HG02840 (cell line): Measurements from ENCODE around the gene TJP2.

Experiments
- ATAC-seq: cut with Tn5 transposase; IDR thresholded peaks from one replicate; pipeline ENCODE4 v1.9.1; 2021; ENCODE audit warnings: mild to moderate bottlenecking, moderate library complexity, moderate number of reproducible peaks; ENCODE audit not compliant: unreplicated experiment, low FRiP score

The TJP2 gene

DNA sequence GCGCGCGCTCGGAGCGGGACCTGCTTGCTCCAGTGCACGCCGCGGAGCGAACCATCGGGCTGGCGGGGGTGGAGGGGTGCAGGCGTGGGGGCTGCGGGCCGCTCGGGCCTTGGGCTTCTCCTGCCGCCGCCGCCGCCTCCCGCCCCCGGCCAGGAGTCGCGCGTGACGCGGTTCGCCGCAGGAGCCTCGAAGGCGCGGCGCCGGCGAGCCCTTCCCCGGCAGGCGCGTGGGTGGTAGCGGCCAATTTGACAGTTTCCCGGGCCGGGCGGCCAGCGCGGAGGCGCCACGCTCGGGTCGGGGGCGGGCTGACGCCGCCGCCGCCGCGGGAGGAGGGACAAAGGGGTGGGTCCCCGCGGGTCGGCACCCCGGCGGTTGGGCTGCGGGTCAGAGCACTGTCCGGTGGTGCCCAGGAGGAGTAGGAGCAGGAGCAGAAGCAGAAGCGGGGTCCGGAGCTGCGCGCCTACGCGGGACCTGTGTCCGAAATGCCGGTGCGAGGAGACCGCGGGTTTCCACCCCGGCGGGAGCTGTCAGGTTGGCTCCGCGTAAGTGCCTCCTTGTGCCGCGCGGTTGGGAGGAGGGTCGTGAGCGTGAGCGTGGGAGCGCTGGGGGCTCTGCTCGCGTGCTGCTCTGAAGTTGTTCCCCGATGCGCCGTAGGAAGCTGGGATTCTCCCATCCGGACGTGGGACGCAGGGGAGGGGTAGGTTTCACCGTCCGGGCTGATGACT, at the start of gene TJP2:
TJP2 (plus strand) TSS at position 387 of the 725 bp plus-strand sequence; CDS start at position 483, 96 bp downstream.
- ATAC-seq, result peak; percentile 40

GRCh38 chr9:69130456-69131441, 43.3 kb upstream of the TJP2 start:
- ATAC-seq, result no peak

DNA sequence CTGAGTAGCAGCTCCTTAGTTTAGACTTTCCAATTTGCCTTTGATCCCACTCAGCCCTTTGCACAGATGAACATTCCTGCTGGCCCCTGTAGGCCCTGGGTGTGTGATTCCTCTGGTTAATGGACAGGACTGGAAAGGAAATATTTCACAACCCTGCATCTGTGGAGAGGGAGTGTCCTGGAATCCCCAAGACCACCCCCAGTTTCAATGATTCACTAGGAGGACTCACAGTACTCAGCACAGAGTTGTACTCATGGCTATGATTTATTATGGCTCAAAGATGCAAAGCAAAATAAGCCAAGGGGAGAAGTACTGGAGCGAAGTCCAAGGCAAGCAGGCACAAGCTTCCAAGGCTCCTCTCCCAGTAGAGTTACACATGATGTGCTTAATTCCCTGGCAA, 42.4 kb upstream of the TJP2 start:
- no peak for ATAC-seq

GRCh38 chr9:69132361-69132760, 41.7 kb upstream of the TJP2 start:
- no peak for ATAC-seq

DNA sequence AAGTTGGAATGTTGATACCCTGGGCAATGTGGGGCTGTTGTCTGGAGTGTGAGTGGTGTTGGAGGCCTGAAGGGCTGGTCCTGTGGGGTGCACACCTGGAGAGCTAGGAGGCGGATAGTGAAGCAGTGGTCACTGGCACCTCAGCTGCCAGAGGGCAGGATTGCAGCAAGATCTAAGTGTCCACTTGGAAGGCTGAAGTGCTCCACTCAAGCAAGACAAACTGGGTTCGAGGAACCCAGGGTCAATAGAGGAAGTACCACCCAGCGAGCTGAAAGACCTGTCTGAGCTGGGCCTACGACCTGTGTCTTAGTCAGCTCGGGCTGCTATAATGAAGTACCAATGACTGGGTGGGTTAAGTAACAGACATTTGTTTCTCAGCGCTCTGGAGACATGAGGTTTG, 39.7 kb upstream of the TJP2 start:
- no peak for ATAC-seq

DNA sequence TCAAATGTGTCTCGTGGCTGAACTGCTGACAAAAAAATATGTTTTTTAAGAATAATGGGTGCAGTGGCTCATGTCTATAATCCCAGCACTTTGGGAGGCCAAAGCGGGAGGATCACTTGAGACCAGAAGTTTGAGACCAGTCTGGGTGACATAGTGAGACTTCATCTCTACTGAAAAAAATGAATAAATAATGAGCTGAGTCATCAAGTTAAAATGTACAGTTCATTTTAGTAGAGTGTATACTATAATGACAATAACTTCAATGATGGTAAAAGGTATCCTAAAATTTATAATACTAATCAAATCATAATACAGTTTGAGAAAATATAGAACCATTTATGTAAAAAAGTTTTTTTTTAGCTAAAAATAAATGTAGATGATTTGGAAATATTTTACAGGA, 37.9 kb upstream of the TJP2 start:
- ATAC-seq, result no peak

GRCh38 chr9:69136779-69137178, 37.3 kb upstream of the TJP2 start:
- ATAC-seq, result no peak

- ATAC-seq, result no peak
These were observed 36.8 kb upstream of the TJP2 start for GRCh38 chr9:69137311-69137710.

DNA sequence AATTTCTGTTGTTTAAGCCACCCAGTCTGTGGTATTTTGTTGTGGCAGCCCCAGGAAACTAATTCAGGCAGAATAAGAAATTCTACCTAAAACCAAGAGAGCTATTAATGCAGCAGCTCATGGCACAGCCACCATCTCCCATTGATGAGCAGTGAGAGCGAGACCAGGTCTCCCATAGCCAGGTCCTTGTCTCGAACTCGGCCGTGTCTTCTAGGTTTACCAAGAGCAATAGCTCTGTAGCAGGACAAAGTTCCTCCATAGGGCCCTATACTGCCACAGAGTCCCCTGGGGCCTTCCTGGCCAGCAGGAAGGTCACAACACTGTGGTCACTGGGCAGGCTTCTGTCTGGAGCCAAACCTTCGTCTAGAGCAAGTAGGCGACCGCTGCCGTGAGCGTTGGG, 34.5 kb upstream of the TJP2 start:
- ATAC-seq, result no peak

DNA sequence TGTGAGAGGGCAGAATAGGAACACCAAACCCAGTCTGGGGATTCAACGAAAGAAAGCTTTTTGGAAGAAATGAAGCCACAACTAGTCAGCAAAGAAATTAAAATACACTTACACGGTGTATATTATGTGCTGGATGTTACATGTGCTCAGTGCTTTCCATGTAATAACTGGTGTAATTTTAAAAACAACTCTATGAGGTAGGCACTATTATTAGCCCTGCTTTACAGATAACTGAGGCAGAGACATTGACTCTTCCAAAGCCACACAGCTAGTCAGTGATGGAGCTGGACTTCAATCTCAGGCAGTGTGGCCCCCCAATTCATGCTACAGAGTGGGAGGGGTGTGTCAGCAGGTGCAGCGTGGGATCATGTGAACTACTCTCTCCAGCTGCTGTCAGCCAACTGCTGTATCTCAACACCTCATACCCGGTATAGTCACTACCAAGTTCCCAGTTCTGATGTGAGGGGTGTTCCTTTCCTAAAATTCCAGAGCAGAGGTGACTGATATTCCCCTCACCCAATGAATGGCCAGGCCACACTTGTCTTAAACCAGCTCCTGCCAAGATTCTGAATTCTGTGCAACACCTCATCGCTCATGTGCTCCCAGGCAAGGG, 33.8 kb upstream of the TJP2 start:
- no peak for ATAC-seq

- ATAC-seq, result no peak
These were observed 32.2 kb upstream of the TJP2 start for GRCh38 chr9:69141851-69142250.

- no peak for ATAC-seq
These were observed 30.8 kb upstream of the TJP2 start for GRCh38 chr9:69143291-69143690.

GRCh38 chr9:69145144-69145715, 28.8 kb upstream of the TJP2 start:
- ATAC-seq, result no peak

GRCh38 chr9:69147041-69147834, 26.8 kb upstream of the TJP2 start:
- no peak for ATAC-seq

DNA sequence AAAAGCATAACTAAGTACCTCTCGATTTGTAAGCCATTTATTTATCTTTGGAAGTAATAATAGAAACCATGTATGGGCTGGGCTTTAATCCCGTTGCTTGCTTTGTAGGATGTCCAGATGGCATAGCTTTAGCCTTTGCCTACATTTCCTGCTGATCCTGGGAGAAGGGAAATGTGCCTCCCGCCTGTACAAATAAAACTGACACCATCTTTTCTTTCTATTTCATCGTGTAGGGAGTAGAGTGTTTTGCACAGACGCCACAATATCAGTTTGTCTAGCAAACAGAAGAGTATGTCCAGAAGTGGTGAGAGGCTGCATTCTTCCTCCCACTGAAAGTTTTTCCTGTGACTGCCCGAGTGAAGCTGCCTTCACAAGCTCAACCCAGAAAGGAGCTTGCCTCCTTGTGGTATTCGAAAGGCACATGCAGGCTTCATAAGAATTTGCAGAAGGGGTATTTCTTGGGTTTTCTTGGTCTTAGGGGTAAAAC, 24.7 kb upstream of the TJP2 start:
- no peak for ATAC-seq

- ATAC-seq, result no peak
These were observed 22.6 kb upstream of the TJP2 start for GRCh38 chr9:69151506-69151905.

DNA sequence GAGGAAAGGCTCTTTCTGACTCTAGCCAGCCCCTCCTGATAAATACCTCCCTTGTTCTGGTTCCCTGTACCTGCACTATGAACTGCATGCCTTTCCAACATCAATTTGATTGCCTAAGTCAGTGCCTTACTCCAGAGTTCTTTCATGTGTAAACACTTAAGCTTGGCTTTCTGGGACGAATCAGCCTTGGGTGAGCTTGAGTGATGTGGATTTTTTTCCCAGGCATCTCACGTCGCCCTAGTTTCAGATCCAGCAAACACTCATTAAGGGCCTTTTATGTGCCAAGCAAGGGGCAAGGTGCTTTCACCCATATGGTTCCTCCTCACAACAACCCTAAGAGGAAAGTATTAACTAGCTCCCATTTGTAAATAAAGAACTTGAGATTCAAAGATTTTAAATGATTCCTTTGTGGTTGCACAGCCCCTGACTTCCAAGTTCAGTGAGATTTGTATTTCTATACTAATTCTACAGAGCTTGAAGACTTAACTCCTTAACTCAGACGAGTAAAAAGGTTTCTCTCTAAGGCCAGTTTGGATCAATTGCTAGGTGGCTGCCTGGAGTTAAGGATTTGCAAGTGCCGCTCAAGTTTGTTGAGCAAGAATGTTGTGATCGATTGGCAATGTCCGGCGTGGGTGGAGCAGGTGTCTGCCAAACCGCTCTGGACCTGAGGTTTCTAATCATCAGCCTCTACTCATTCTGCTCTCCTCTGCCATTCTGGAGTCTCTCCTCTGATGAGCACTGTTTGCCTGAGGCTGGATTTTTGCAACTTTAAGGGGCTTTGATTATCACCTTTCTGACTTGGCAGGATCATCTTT, 20.2 kb upstream of the TJP2 start:
- ATAC-seq, result no peak

- ATAC-seq, result peak; percentile 99
These were observed 18.6 kb upstream of the TJP2 start for GRCh38 chr9:69155341-69156030.
